Stimulated activated CD4-positive, alpha-beta T cell treated with anti-CD3 and anti-CD28 coated beads, Interleukin-15, amount 100 ng/mL, for 24 hours (primary cell): ENCODE measurements around the gene TMEM101.
"Not testable (repeated sequence)": the region's sequence is repeated elsewhere in the genome, so short reads cannot be mapped to it uniquely, and the experiment has no call there.

ENCODE experiments used
- DNase-seq: peaks from one replicate; pipeline ENCODE4 v3.0.0-alpha.2; 2020

TMEM101 gene

GRCh38 chr17:44023545-44024270 is 8.9 kb upstream of the TMEM101 start:
- no peak for DNase-seq

GRCh38 chr17:44022246-44022645 is 7.5 kb upstream of the TMEM101 start:
- no peak for DNase-seq

GRCh38 chr17:44021227-44021626 is 6.5 kb upstream of the TMEM101 start:
- not testable (repeated sequence) for DNase-seq

- no peak for DNase-seq
These were observed 678 bp downstream of the TMEM101 start for GRCh38 chr17:44014133-44014436.

DNA sequence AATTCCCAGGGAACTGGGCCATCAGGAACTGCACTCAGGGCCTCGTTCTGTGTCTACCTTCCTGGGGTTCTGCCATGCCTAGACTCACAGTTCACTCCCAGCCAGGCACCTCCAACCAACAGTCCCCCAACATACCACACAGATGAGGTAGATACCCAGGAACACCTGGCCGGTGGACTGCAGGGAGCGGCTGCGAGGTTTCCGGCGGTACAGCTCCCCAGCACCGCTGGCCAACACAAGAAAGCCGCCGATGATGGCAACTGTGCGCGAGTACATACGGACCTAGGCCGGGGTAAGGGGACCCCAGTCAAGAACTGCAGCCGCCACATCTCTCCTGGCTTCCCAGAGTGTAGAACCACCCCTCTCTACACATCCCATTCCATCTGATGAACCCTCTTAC is 1.9 kb downstream of the TMEM101 start:
- no peak for DNase-seq

DNA sequence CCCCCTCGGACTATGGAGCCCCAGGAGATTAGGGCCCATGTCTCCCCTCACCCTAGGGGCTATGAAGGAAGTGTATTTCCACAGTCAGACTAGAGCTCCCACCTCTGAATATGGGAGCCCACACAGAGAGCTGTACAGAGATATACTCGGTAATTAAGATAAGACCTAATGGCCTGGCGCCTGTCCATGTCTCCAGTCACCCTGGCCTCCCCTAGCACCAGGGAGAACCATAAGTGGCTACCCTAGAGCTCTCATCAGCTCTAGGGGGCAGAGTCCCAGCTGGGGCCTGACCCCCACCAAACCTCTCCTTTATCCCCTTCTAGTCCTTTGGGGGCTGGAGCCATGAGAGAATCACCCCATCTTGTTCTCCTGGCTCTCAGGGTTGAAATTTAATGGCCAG is 2.4 kb downstream of the TMEM101 start:
- no peak for DNase-seq

- DNase-seq = no peak
These were observed 2.9 kb downstream of the TMEM101 start for GRCh38 chr17:44011876-44012275.

DNA sequence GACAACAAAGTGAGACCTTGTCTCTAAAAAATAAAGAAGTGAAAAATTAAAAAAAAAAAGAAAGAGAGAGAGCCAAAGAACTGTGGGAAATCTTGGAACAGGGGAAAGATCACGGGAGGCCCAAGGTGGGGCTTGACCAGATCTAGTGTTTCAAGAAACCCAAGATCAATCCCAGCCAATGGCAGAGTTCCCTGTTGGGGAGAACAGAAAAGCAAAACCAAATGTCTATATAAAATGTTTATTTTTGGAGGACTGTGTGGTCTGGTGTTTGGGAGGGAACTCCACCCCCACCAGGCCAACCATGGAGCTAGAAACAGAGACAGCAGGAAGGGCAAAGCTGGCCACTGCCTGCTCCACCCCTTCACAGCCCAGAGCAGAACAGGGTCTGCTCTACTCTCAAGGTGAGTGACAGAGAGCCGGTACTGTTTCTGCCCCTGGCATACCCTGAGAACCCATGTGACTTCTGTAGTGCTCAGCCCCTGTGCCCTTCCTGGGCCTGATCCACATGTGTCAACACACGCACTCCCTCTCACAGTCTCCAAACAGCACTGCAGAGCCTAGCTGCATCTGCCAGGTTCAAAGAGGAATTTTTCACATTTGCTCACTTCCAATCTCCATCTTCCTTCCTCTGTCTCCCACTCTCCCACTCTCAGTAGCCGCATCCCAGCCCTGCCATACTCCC is 3.7 kb downstream of the TMEM101 start:
- no peak for DNase-seq

GRCh38 chr17:44008205-44008909 is 6.4 kb downstream of the TMEM101 start:
- peak; percentile 9 for DNase-seq

- no peak for DNase-seq
These were observed 7.2 kb downstream of the TMEM101 start for GRCh38 chr17:44007346-44008204.

GRCh38 chr17:44006598-44007345 is 8.0 kb downstream of the TMEM101 start:
- peak; percentile 100 for DNase-seq

DNA sequence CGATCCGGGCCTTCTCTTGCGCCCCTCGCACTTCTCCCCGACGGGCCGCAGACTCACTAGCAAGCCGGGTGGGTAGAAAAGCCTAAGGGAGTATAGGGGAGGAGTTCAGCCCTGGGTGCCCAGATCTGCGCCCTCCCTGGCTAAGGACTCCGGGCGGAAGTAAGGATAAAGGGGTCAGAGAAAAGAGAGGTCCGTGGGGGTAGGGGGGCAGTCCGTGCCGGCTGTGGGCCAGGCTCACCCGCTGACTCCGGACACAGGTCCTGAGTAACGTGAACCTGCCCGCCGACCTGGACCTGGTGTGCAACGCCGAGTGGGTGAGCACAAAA is 8.5 kb downstream of the TMEM101 start:
- DNase-seq = no peak

DNA sequence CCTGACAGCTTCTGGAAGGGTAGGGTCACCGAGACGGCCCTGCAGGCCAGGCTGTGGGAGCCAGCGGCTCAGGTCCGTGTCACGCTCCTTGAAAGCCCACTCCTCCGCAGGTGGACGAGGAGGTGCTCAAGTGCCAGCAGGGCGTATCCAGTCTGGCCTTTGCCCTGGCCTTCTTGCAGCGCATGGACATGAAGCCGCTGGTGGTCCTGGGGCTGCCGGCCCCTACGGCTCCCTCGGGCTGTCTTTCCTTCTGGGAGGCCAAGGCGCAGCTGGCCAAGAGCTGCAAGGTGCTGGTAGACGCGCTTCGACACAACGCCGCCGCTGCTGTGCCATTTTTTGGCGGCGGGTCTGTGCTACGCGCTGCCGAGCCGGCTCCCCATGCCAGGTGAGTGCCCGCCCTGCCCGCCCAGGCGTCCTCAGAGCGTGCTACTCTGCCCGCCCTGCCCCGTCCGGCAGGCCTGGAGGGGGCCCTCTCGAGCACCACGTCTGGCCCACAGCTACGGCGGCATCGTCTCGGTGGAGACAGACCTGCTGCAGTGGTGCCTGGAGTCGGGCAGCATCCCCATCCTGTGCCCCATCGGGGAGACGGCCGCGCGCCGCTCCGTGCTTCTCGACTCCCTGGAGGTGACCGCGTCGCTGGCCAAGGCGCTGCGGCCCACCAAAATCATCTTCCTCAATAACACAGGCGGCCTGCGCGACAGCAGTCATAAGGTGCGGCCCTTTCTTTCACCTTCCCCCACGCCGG is 9.1 kb downstream of the TMEM101 start:
- DNase-seq = peak; percentile 49

- DNase-seq = peak; percentile 38
These were observed 9.8 kb downstream of the TMEM101 start for GRCh38 chr17:44004761-44005526.

DNA sequence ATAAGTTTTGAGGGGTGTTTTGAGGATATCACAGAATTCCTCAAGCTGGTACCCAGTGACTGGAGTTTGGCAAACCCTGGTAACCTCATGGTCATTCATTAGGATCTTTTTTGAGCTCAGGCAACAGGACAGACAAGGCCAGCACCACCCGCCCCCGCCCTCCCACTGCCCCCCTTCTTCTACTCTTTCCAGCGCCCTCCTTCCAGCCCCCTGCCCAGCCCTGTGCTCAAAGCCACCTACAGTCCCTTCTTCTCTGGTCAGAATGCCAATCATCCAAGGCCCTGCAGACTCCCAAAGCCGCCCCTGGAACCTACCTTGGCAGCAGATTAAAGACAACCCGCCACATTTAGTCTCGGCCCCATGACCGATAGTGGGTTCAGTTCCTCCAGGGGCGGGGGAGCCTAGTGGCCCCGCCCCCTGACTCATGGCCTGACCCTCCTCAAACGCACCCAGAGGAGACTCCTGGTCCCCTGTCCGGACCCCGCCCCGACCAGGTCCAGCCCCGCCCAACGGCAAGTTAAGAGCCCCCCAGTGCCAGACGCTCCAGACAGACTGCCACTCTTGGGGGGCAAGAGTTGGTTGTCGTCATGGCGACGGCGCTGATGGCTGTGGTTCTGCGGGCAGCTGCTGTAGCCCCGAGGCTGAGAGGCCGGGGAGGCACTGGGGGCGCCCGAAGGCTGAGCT is 10.5 kb downstream of the TMEM101 start, which contains the start of gene NAGS:
NAGS (plus strand) TSS at position 546 of the 684 bp plus-strand sequence; CDS start at position 588, 42 bp downstream.
- DNase-seq = no peak

DNA sequence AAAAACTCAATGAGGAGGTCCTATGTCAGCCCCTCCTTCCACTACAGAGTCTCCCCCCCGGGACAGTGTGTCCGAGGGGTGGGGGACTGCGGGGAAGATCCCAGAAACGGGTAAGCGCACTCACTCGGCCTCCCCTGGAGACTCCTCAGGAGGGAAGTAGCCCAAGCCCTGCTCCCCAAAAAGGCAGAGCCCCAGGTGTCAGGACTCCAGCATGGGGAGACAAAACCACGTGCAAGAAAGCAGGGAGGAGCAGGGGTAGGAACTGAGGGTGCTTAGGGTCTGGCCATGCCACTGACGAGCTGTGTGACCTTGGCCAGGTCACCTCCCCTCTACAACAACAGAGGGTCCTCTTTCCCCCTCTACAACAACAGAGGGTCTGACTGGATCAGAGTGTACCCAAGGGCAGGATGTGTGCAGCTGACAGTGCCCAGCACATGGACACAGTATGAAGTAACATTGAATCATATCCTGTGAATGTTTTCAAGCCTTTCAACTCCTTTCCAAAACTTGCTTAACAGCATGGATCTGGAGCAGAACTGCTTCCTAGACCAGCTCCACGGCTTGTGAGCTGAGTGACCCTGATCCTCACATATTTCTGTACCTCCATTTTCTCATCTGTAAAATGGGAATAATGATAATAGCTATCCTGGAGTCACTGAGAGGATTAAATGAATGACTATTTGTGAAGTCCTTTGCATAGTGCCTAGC is 12.5 kb downstream of the TMEM101 start:
- no peak for DNase-seq

DNA sequence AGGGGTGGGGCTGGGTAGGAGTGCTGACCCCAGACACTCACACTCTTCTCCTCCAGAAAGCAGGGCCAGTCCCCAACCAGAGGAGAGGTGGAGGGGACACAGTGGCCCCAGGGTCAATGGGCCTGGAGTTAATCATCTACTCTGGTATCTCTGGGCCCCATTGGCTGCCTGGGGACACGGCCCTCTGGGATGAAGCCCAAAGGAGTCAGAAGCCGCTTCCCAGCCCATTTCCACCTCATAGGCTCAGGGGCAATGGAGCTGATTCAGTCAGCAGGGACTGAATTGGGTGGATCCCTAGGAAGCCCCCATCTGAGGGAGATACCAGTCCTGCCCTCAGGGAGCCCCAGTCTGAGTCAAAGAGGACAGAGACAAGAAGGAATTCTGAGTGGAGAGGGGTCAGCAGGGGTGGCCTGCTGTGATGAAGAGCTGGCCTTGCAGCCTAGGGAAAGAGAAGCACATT is 13.3 kb downstream of the TMEM101 start:
- no peak for DNase-seq

DNA sequence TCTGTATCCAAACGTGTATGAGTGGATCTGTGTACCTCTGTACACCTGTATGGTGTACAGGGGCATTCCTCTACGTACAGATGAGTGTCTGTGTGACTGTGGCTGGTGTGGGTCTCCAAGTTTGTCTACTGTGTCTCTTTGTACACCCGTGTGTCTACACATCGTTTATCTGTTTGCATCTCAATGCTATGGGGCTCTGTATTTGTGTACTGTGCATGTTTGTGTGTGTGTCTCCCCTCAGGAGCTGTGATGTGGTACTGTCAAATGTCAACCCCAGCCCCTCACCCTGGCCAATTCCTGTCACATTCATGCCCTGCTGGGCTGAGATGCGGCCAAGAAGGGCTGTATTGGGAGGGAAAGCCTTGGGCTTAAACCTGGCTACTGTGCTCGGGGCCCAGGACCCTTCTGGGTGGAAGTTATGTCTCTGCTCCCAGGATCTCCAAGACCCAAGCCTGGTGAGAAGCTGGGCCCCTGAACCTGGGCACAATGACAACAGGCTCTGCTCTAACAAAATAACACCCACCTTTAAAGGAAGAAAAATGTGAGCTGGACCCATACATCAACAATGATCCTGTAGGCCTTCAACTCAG is 13.8 kb downstream of the TMEM101 start:
- DNase-seq = no peak
